ENCODE data around the gene INTS3.
A peak's percentile ranks its signal among the peaks of the same experiment; 100 is the strongest.
"Not testable (repeated sequence)": the region's sequence is repeated elsewhere in the genome, so short reads cannot be mapped to it uniquely, and the experiment has no call there.

INTS3 gene

GRCh38 chr1:153699768-153700167, 28.1 kb upstream of the INTS3 start:
- no peak for DNase-seq

- DNase-seq, result no peak
Observed at GRCh38 chr1:153705484-153705883, 22.4 kb upstream of the INTS3 start.

GRCh38 chr1:153711026-153711425, 16.8 kb upstream of the INTS3 start:
- no peak for DNase-seq

- DNase-seq, result not testable (repeated sequence)
Observed at GRCh38 chr1:153716211-153716610, 11.6 kb upstream of the INTS3 start.

GRCh38 chr1:153717330-153717729, 10.5 kb upstream of the INTS3 start:
- DNase-seq, result no peak

GRCh38 chr1:153723687-153724086, 4.2 kb upstream of the INTS3 start:
- DNase-seq, result no peak

- not testable (repeated sequence) for DNase-seq
Observed at GRCh38 chr1:153724634-153725033, 3.2 kb upstream of the INTS3 start.

GRCh38 chr1:153728305-153729066, 636 bp downstream of the INTS3 start:
- DNase-seq, result peak in 1 of 2 experiments; percentile 5

GRCh38 chr1:153730468-153730988, 2.7 kb downstream of the INTS3 start:
- DNase-seq, result no peak

- no peak for DNase-seq
Observed at GRCh38 chr1:153733970-153734369, 6.1 kb downstream of the INTS3 start.

GRCh38 chr1:153734396-153735089, 6.7 kb downstream of the INTS3 start:
- DNase-seq, result no peak

- no peak for DNase-seq
Observed at GRCh38 chr1:153735090-153735420, 7.2 kb downstream of the INTS3 start.

GRCh38 chr1:153741986-153742385, 14.1 kb downstream of the INTS3 start:
- DNase-seq, result no peak

GRCh38 chr1:153742411-153743142, 14.7 kb downstream of the INTS3 start:
- no peak for DNase-seq

GRCh38 chr1:153745417-153745816, 17.6 kb downstream of the INTS3 start:
- DNase-seq, result no peak

GRCh38 chr1:153746174-153746573, 18.3 kb downstream of the INTS3 start:
- DNase-seq, result no peak

GRCh38 chr1:153748903-153749302, 21.1 kb downstream of the INTS3 start:
- DNase-seq, result no peak

GRCh38 chr1:153749408-153750005, 21.7 kb downstream of the INTS3 start:
- DNase-seq, result peak in 1 of 2 experiments; percentile 58

- no peak for DNase-seq
Observed at GRCh38 chr1:153750026-153750995, 22.5 kb downstream of the INTS3 start.

- no peak for DNase-seq
Observed at GRCh38 chr1:153752072-153752471, 24.2 kb downstream of the INTS3 start.

GRCh38 chr1:153752571-153753195, 24.8 kb downstream of the INTS3 start:
- DNase-seq, result no peak
